Activated T-cell treated with anti-CD3 and anti-CD28 coated beads, Interleukin-2, amount 50 U/mL, for 48 hours (primary cell): ENCODE data around the gene SMARCD2.
"Not testable (repeated sequence)": the region's sequence is repeated elsewhere in the genome, so short reads cannot be mapped to it uniquely, and the experiment has no call there.

Experiments
- DNase-seq, 2 experiments: peaks; one replicate each; pipeline ENCODE4 v3.0.0-alpha.2; 2020

SMARCD2 gene

GRCh38 chr17:63842540-63843386, at the start of gene SMARCD2:
Gene SMARCD2, minus strand, starts transcription at chr17:63842685. Its CDS starts 11 bp downstream, at chr17:63842674.
- peak; percentile 99 for DNase-seq

- not testable (repeated sequence) for DNase-seq
Measured at GRCh38 chr17:63889026-63889848, 46.8 kb upstream of the SMARCD2 start.

- DNase-seq, result not testable (repeated sequence)
Measured at GRCh38 chr17:63885119-63885518, 42.6 kb upstream of the SMARCD2 start.

- not testable (repeated sequence) for DNase-seq
Measured at GRCh38 chr17:63882626-63883126, 40.2 kb upstream of the SMARCD2 start.

- peak; percentile 65 to 75 for DNase-seq
Measured at GRCh38 chr17:63881935-63882601, 39.6 kb upstream of the SMARCD2 start, which contains the start of gene GH2. Gene GH2, minus strand, starts transcription at chr17:63881944. Its CDS starts 143 bp downstream, at chr17:63881801.

GRCh38 chr17:63881337-63881736, 38.9 kb upstream of the SMARCD2 start:
- not testable (repeated sequence) for DNase-seq

GRCh38 chr17:63880706-63881105, 38.2 kb upstream of the SMARCD2 start:
- DNase-seq, result no peak

- not testable (repeated sequence) for DNase-seq
Measured at GRCh38 chr17:63878413-63878812, 35.9 kb upstream of the SMARCD2 start.

GRCh38 chr17:63874693-63875092, 32.2 kb upstream of the SMARCD2 start:
- not testable (repeated sequence) for DNase-seq

- not testable (repeated sequence) for DNase-seq
Measured at GRCh38 chr17:63874061-63874626, 31.7 kb upstream of the SMARCD2 start.

- not testable (repeated sequence) for DNase-seq
Measured at GRCh38 chr17:63873577-63873976, 31.1 kb upstream of the SMARCD2 start, which contains the start of gene CSH2. Gene CSH2, minus strand, starts transcription at chr17:63873677. Its CDS starts 63 bp downstream, at chr17:63873614.

- not testable (repeated sequence) for DNase-seq
Measured at GRCh38 chr17:63871646-63872365, 29.3 kb upstream of the SMARCD2 start.

GRCh38 chr17:63870292-63870665, 27.8 kb upstream of the SMARCD2 start:
- not testable (repeated sequence) for DNase-seq

GRCh38 chr17:63869491-63870291, 27.2 kb upstream of the SMARCD2 start:
- DNase-seq, result not testable (repeated sequence)

- DNase-seq, result not testable (repeated sequence)
Measured at GRCh38 chr17:63866625-63867024, 24.1 kb upstream of the SMARCD2 start.

- no peak for DNase-seq
Measured at GRCh38 chr17:63859257-63859656, 16.8 kb upstream of the SMARCD2 start.

GRCh38 chr17:63856425-63856824, 13.9 kb upstream of the SMARCD2 start:
- not testable (repeated sequence) for DNase-seq

- DNase-seq, result no peak
Measured at GRCh38 chr17:63855185-63855584, 12.7 kb upstream of the SMARCD2 start.

GRCh38 chr17:63854709-63855108, 12.2 kb upstream of the SMARCD2 start:
- DNase-seq, result no peak

GRCh38 chr17:63853260-63853659, 10.8 kb upstream of the SMARCD2 start:
- no peak for DNase-seq

- DNase-seq, result no peak
Measured at GRCh38 chr17:63850401-63850800, 7.9 kb upstream of the SMARCD2 start.
